ENCODE measurements around the gene RAB37.

GRCh38 chr17:74698069-74698468 lies 39.0 kb upstream of the RAB37 start:
- no peak for TF ChIP-seq POLR2A (IDR thresholded peaks at IDR 0.05)
- TF ChIP-seq CTCF (IDR thresholded peaks at IDR 0.05) = no peak
- TF ChIP-seq EP300 (IDR thresholded peaks at IDR 0.05) = no peak
- no peak for TF ChIP-seq POLR2AphosphoS5 (IDR thresholded peaks at IDR 0.05)
